Liver (tissue), 9 donors: ENCODE data around the gene ARHGAP27. TPM values are rescaled to one million over a fixed set of nuclear protein-coding genes. Genes with fewer than 3 reads are reported as not detected.

Experiments
- DNase-seq: peaks from one replicate; pipeline ENCODE4 v3.0.0-alpha.2; 2017; ENCODE audit warnings: low spot score
- H3K27ac ChIP-seq, 2 donors: one replicate each; pipeline ENCODE4 v1.7.0; 2013; ENCODE audit warnings: inconsistent platforms in 2 of 2, low read length in 2 of 2, control low read depth in 1 of 2, low read depth in 1 of 2, mild to moderate bottlenecking in 1 of 2
- H3K27me3 ChIP-seq, 4 donors: one replicate each; pipeline versions ENCODE4 v1.6.1 to v1.7.0; 2013; ENCODE audit warnings: low read length in 3 of 4, inconsistent platforms in 1 of 4, mild to moderate bottlenecking in 1 of 4, moderate library complexity in 1 of 4; ENCODE audit not compliant: control insufficient read depth in 4 of 4, insufficient read depth in 4 of 4
- H3K36me3 ChIP-seq, 4 donors: one replicate each; pipeline versions ENCODE4 v1.6.1 to v1.7.0; 2013; ENCODE audit warnings: low read length in 3 of 4, mild to moderate bottlenecking in 3 of 4, low read depth in 1 of 4, moderate library complexity in 1 of 4; ENCODE audit not compliant: control insufficient read depth in 4 of 4, insufficient read depth in 3 of 4
- H3K4me1 ChIP-seq, 4 donors: one replicate each; pipeline versions ENCODE4 v1.6.1 to v1.7.0; 2013; ENCODE audit warnings: low read length in 3 of 4, mild to moderate bottlenecking in 3 of 4, moderate library complexity in 1 of 4; ENCODE audit not compliant: control insufficient read depth in 4 of 4, insufficient read depth in 4 of 4
- H3K4me3 ChIP-seq, 3 donors: one replicate each; pipeline versions ENCODE4 v1.6.1 to v1.7.0; 2013; ENCODE audit warnings: low read length in 3 of 3, control low read depth in 1 of 3, low read depth in 1 of 3, mild to moderate bottlenecking in 1 of 3
- H3K9ac ChIP-seq, 2 donors: one replicate each; pipeline ENCODE4 v1.7.0; 2013; ENCODE audit warnings: low read length in 2 of 2, mild to moderate bottlenecking in 2 of 2, moderate library complexity in 2 of 2, control low read depth in 1 of 2, low read depth in 1 of 2
- H3K9me3 ChIP-seq, 4 donors: one replicate each; pipeline versions ENCODE4 v1.6.1 to v1.7.0; 2013; ENCODE audit warnings: low read length in 3 of 4; ENCODE audit not compliant: control insufficient read depth in 4 of 4
- ATF3 ChIP-seq: IDR thresholded peaks from 2 replicates; pipeline ENCODE4 v1.6.1; 2016; ENCODE audit warnings: antibody characterized with exemption
- CTCF ChIP-seq: fragments of 150-350 bp; IDR thresholded peaks from 2 replicates; pipeline ENCODE4 v1.5.1; 2017; ENCODE audit warnings: improper control_type of control experiment, low read depth, low read length; ENCODE audit not compliant: missing input control
- EGR1 ChIP-seq, 2 donors: IDR thresholded peaks; 2 replicates each; pipeline ENCODE4 v1.6.1; 2016 to 2018; ENCODE audit warnings: antibody characterized with exemption in 2 of 2, low read depth in 2 of 2
- FOXA1 ChIP-seq: IDR thresholded peaks from 2 replicates; pipeline ENCODE4 v1.6.1; 2016; ENCODE audit warnings: antibody characterized with exemption
- FOXA2 ChIP-seq: IDR thresholded peaks from 2 replicates; pipeline ENCODE4 v1.6.1; 2016; ENCODE audit warnings: antibody characterized with exemption
- GABPA ChIP-seq, 2 donors: IDR thresholded peaks in 1 of 2; conservative IDR thresholded peaks in 1 of 2; 2 replicates each; pipeline ENCODE4 v1.6.1; 2016; ENCODE audit warnings: antibody characterized with exemption in 2 of 2, mild to moderate bottlenecking in 1 of 2, moderate library complexity in 1 of 2
- HNF4A ChIP-seq, 2 donors: conservative IDR thresholded peaks; 2 replicates each; pipeline ENCODE4 v1.6.1; 2016; ENCODE audit warnings: antibody characterized with exemption in 2 of 2, mild to moderate bottlenecking in 2 of 2
- HNF4G ChIP-seq: IDR thresholded peaks from 2 replicates; pipeline ENCODE4 v1.6.1; 2016; ENCODE audit warnings: antibody characterized with exemption
- JUND ChIP-seq, 2 donors: IDR thresholded peaks; 2 replicates each; pipeline ENCODE4 v1.6.1; 2016; ENCODE audit warnings: antibody characterized with exemption in 2 of 2
- NR2F2 ChIP-seq: IDR thresholded peaks from 2 replicates; pipeline ENCODE4 v1.6.1; 2016; ENCODE audit warnings: antibody characterized with exemption
- REST ChIP-seq: IDR thresholded peaks from 2 replicates; pipeline ENCODE4 v1.6.1; 2016; ENCODE audit warnings: antibody characterized with exemption, mild to moderate bottlenecking
- RXRA ChIP-seq, 2 donors: IDR thresholded peaks; 2 replicates each; pipeline ENCODE4 v1.6.1; 2017 to 2018; ENCODE audit warnings: antibody characterized with exemption in 2 of 2, mild to moderate bottlenecking in 1 of 2
- SP1 ChIP-seq: IDR thresholded peaks from 2 replicates; pipeline ENCODE4 v1.6.1; 2018; ENCODE audit warnings: antibody characterized with exemption, mild to moderate bottlenecking
- TAF1 ChIP-seq: conservative IDR thresholded peaks from 2 replicates; pipeline ENCODE4 v1.6.1; 2016; ENCODE audit warnings: antibody characterized with exemption, mild to moderate bottlenecking
- YY1 ChIP-seq: IDR thresholded peaks from 2 replicates; pipeline ENCODE4 v1.6.1; 2016; ENCODE audit warnings: antibody characterized with exemption, mild to moderate bottlenecking
- WGBS: extraction: QIAGEN DNeasy Blood & Tissue Kit; methylation state at CpG from one replicate; pipeline ENCODE4 v1.1.7; 2013; 5-methylcytosine and 5-hydroxymethylcytosine counted together
- polyA plus RNA-seq, 2 donors: library from polyadenylated mRNA; stranded (reverse) in 1 of 2; unstranded in 1 of 2; fragments of 200-250 nt in 1 of 2; fragments of >200 nt in 1 of 2; fragmentation: Nextera tagmentation in 1 of 2; extraction: Ambion mirVana in 1 of 2; gene quantifications; one replicate each; pipeline versions ENCODE4 v1.2.1 to v1.2.3, GENCODE V29; 2013 to 2015
- total RNA-seq, 2 donors: library from RNA; depleted of rRNA; stranded (reverse); fragments of >200 nt; gene quantifications; one replicate each; pipeline ENCODE4 v1.2.3, GENCODE V29; 2014
- TF ChIP-seq, protein P1 (sequence below): IDR thresholded peaks from 2 replicates; pipeline ENCODE4 v1.6.1; 2016; ENCODE audit warnings: antibody characterized with exemption
- donor health status: healthy.
- donor health status: healthy.
- donor health status: healthy.
- donor health status: healthy.
- donor health status: healthy.

The ARHGAP27 gene
- total and polyA plus RNA-seq, 4 donors = 1.8 to 10.9 (median 7.8) TPM

DNA sequence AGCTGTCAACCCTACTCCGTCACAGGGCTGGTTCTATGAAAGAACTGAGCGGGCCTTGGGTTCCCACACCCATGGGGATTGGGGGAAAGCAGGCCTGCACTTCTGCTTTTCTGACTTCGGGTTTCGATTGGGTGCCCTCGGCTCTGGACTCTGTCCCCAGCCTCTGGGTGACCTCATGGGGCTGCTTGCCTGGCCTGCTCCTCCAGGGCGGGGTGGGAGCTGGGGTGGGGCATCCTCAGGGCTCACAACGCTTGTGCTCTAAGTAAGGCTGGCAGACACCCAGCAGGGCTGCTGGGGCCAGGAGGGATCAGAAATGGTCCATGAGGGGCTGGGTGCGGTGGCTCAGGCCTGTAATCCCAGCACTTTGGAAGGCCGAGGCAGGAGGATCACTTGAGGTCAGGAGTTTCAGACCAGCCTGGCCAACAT lies 19.2 kb downstream of the ARHGAP27 start:
- no peak for DNase-seq
- no peaks in the 10 kb centered on the region for H3K4me1 ChIP-seq
- TF ChIP-seq, protein P1, sequence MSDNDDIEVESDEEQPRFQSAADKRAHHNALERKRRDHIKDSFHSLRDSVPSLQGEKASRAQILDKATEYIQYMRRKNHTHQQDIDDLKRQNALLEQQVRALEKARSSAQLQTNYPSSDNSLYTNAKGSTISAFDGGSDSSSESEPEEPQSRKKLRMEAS = no peak
- TF ChIP-seq HNF4A (conservative IDR thresholded peaks at IDR 0.05) (peak in 1 of 2 donors; percentile 44), FOXA2 (no peak)
- no peak overlapping the region for H3K9ac ChIP-seq
- H3K4me3 ChIP-seq = no peak overlapping the region
- H3K27me3 ChIP-seq = no peaks in the 10 kb centered on the region
- 73% methylated on average over 9 of the region's 9 CpGs for WGBS
- H3K36me3 ChIP-seq = no peaks in the 10 kb centered on the region
- H3K27ac ChIP-seq = no peak overlapping the region
- no peaks in the 10 kb centered on the region for H3K9me3 ChIP-seq

DNA sequence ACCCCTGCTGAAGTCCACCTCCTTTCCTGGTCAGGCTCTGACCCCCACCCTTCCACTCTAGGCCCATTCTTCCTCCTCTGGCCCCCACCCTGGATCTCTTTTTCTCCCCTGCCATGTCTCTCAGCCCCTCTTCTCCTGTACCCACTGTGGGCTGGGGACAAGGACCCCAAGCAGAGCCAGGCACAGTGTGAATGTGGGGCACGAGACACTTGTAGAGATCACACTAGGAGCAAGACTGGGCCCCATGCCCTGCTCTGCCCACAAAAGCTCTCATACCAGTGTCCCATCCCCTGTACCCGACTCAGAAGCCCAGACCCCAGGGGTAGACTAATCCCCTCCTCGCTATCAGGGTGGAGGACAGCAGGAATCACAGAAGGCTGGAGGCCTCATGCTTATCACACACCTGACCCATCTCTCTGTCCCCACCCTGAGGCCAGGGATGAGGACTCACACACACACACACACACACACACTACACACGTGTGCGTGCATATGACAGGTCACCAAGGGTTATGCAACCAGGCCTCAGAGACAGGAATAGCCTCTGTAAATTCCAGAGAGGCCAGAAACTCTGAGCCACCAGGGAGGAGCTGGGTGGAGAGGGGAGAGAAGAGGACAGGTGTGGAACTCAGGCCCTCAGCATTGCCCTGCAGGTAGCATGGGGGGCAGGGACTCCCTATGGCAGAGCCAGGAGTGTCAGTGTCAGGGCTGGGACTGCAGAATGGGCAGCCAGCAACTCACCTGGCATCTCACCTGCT lies 21.1 kb downstream of the ARHGAP27 start:
- Histone ChIP-seq H3K9me3 (no peaks in the 10 kb centered on the region), H3K27ac (no peak overlapping the region), H3K4me3 (no peak overlapping the region), H3K4me1 (peaks cover 0 to 3% (median 0%) of the 10 kb centered on the region in 4 donors), H3K36me3 (no peaks in the 10 kb centered on the region), H3K27me3 (no peaks in the 10 kb centered on the region), H3K9ac (no peak overlapping the region)
- 85% methylated on average over 5 of the region's 5 CpGs for WGBS
- DNase-seq = no peak
- TF ChIP-seq NR2F2 (no peak), TAF1 (no peak), HNF4A (conservative IDR thresholded peaks at IDR 0.05) (no peak), HNF4G (no peak), YY1 (no peak), FOXA1 (no peak), CTCF (no peak), RXRA (IDR thresholded peaks at IDR 0.05) (no peak), GABPA (IDR thresholded peaks at IDR 0.05 in 1 of 2, conservative IDR thresholded peaks at IDR 0.05 in 1 of 2) (no peak), FOXA2 (no peak), REST (no peak), SP1 (no peak), EGR1 (IDR thresholded peaks at IDR 0.05; ENCODE audit: low read depth in 2 of 2) (no peak), ATF3 (no peak), JUND (IDR thresholded peaks at IDR 0.05) (no peak)
- TF ChIP-seq, protein P1 = no peak
